GM19043 (cell line): Measurements from ENCODE around the gene SYTL1.

Source experiments
- ATAC-seq: cut with Tn5 transposase; IDR thresholded peaks from one replicate; pipeline ENCODE4 v1.9.1; 2021; ENCODE audit warnings: low read depth; ENCODE audit not compliant: unreplicated experiment

Gene SYTL1

DNA sequence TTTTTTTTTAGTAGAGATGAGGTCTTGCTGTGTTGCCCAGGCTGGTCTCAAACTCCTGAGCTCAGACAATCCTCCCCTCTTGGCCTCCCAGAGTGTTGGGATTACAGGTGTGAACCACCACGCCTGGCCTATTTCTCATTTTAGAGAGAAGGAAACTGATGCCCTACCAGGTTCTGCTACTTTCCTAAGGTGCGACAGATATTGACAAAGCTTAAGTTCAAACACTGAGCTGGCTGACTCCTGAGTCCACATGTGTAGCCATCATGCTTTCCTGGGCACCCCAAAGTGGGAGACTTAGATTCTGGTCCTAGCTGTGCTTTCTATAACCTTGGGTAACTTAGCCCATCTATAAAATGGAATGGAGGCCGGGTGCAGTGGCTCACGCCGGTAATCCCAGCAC is 25.0 kb upstream of the SYTL1 start:
- no peak for ATAC-seq

DNA sequence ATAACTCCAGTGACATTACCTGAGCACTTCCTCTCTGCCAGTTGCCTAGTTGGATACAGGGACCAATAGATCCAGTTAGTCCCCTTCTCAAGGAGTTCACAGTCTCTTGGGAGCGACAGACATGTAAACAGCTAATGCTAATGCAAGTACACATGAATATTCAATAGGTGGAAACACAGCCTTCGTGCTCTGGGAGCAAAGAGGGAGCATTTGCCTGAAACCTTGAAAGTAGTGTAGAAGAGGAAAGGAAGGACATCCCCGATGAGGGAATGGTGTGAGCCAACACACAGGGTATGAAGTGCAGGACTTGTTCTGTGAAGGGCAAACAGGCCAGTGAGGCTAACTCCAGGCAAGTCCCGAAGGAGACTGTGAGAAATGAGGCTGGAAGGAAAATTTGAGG is 23.7 kb upstream of the SYTL1 start:
- no peak for ATAC-seq

DNA sequence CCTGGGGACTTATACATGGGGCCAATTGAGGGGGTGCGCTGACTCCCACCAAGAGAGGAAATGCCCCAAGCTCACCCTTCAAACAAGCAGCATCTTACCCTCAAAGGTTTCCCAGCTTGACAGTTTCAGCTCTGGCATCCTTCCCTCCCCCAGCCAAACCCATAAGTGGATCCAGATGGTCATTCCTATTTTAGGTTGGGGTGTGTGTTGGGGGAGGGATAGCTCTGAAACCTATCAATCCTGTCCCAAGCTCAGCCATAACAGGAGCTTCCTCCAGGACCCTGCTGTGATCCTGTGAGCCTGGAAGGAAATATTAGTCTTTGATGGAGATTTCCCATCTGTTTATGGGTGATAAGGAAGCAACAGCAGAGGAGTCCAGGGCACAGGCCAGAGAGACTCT is 23.2 kb upstream of the SYTL1 start:
- no peak for ATAC-seq

DNA sequence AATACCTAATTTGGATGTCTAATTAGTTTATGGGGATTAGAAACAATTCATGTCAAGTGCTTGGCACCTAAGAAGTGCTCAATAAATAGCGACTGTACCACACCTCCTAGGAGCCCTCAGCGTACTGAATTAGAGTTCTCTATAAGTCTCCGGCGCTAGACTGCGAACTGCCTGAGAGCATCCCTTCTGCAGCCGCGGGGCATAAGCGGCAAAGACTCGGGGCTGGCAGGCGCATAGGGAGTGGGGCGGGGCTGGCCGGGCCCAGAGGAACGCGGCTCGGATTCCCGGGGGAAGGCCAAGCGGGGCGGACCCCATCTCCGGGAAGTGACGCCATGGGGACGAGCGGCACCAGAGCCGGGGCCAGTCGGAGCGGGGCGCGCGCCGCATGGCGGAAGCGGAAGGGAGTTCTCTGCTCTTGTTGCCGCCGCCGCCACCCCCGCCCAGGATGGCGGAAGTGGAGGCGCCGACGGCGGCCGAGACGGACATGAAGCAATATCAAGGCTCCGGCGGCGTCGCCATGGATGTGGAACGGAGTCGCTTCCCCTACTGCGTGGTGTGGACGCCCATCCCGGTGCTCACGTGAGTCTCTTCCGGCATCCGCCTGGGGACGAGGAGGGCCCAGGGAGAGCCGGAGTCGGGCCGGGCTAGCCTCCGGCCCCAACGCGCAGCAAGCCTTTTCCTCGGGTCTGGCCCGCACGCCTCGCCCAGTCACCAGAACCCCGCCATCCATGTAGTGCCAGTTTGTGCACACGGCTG is 19.8 kb upstream of the SYTL1 start, which contains the start of gene TMEM222:
Gene TMEM222, plus strand, starts transcription at position 351 of the 756 bp plus-strand sequence. Its CDS starts 35 bp downstream, at position 386.
- peak; percentile 85 for ATAC-seq

DNA sequence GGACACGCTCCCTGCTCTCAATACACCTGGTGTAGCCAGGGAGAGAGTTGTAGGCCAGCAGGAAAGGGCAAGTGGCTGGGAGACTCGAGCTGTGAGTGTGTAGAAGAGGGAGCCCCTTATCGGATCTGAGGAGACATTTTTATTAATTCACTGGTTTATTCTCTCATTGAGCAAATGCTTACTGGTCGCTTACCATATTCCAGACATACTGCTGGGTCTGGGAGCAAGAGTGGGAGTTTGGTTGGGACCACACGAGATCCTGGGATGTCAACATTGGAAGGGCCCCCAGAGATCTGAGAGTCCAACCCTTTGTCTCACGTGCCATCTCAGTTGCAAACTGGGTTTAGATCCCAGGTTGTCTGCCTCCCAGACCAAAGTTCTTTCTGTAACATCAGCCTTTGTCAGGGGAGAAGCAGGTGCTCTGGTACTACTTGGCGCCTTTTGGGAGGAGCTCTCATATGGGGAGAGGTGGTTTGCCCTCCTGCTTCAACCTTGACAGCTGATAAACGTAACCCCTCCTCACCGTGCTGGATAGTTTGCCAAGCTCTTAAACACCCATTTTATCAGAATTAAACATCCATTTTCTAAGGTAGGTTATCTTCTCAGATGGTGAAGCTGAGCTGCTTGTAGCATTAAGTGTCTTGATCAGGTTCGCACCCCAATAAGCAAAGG is 19.1 kb upstream of the SYTL1 start:
- peak; percentile 3 for ATAC-seq

DNA sequence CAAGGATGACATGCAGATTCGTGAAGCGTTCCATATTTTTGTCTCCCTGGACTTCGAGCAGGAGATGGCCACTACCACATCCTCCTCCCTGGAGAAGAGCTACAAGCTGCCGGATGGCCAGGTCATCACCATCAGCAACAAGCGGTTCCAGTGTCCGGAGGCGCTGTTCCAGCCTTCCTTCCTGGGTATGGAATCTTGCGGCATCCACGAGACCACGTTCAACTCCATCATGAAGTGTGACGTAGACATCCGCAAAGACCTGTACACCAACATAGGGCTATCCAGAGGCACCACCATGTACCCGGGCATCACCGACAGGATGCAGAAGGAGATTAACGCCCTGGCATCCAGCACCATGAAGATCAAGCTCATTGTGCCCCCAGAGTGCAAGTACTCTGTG is 16.5 kb upstream of the SYTL1 start:
- ATAC-seq: no peak

DNA sequence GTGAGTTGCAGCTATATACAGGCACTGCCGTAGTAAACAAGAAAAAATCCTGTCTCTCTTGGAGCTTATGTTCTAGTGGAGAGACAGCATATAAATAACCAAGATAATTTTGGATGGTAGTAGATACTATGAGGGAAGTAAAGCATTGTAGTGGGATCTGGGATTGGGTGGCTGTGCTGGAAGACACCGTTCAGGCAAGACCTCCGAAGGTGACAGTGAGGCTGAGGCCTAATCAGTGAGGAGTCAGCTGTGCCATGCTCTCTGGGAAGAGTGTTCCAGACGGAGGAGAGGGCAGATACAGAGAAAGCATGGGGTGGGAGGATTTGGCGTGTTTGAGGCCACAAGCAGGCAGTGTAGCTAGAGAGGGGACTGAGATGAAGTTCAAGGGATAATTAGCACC is 13.9 kb upstream of the SYTL1 start:
- ATAC-seq: no peak

DNA sequence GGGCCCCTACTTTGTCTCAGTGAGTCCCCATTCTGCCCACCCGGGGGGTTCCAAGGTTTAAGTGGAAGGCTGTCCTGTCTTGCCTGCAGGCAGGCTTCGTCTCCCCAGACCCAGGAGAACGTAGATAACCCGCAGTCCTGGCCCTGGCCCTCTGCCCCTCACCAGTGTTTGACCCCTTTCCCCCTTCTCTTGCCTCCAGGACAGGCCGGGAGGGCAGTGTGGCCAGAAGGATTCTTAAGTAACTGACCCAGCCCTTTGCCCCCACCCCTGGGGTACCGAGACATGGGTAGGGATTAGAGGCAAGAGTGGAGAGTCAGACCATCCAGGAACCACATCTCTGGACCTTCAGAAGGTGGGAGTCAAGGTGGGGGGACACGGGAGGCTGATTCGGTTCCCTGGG is 11.0 kb upstream of the SYTL1 start:
- ATAC-seq: no peak

DNA sequence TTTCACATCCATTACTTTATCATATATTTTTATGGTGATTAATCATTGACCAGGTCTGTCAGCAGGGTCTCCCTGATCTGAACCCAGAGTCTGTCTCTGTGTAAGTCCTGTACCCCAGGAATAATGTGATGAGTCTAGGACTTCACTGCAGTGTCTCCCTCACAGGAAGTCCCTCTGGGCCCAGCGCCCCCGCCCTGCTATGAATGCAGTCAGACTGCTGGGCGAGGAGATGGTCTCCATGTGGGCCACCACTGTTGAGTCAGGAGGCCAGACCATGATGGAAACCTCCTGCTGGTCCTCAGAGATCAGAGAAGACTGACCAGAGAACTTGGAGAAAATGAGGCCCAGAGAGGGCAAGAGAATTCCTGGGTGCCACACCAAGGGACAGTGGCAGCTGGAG is 10.4 kb upstream of the SYTL1 start:
- ATAC-seq: no peak

DNA sequence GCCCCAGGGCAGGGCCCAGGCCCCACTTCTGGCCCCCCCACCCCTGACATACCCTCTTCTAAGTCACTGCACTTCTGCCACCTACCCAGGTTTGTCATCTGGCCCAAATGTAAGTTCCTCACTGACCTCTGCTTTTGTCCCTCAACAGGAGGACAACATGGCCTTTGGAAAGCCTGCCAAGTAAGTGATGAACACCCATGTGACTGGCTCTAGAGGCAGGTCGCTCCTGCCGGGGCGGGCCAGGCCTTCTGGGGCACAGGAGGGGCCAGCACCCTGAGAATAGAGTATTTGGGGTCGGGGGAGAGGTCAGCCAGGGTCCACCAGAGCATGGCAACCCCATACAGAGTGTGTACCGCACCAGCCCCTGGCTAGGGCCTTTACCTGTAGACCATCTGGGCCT is 9.9 kb upstream of the SYTL1 start:
- ATAC-seq: no peak

DNA sequence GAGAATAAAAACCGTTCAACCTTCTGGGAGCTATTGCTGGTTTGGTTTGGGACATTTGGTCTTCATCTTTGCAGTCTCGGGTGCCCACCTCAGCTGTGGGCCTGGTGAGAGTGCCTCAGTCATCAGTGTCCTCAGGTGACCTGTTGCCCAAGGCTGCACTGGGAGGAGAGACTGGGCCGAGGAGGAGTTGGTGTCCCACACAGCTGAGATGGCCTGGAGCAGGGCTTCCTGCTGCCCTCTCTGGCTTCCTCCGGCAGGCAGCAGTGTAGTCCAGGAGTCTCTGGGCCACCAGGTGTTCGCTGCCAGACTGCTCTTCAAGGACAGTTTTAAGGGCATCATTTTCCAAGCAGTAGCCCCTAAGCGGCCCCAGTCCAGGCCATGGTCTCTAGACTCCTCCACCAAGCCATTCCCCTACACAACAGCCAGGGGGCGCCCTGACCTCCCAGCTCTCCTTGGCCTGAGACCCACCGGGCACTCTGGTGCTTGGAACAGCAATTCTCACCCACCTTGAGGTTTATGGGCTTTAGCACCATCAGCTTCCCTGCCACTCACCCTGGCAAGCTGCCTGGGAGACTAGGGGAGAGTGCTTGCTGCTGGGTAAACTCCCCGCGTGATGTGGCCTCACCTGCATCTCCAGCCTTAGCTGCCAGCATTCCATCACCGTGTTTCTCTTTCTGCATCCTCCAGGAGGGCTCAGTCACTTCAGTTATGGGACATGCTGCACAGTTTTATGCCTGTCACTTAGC is 9.1 kb upstream of the SYTL1 start:
- ATAC-seq: no peak

DNA sequence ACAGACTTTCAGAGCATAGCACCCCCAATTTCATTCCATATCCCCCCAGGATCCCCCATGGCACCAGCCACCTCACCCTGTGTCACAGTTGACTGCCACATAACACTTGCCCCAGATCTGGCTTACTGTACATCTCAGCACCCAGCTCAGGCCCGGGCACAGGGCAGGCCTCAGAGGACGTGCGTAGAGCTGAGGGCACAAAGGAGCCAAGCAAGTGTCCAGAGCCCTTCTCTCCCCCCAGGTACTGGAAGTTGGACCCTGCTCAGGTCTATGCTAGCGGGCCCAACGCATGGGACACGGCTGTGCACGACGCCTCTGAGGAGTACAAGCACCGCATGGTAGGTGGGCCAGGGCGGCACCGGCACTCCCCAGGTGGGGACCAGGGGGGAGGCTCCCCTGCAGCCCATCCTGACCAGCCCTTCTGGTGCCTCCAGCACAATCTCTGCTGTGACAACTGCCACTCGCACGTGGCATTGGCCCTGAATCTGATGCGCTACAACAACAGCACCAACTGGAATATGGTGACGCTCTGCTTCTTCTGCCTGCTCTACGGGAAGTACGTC is 8.0 kb upstream of the SYTL1 start:
- no peak for ATAC-seq

DNA sequence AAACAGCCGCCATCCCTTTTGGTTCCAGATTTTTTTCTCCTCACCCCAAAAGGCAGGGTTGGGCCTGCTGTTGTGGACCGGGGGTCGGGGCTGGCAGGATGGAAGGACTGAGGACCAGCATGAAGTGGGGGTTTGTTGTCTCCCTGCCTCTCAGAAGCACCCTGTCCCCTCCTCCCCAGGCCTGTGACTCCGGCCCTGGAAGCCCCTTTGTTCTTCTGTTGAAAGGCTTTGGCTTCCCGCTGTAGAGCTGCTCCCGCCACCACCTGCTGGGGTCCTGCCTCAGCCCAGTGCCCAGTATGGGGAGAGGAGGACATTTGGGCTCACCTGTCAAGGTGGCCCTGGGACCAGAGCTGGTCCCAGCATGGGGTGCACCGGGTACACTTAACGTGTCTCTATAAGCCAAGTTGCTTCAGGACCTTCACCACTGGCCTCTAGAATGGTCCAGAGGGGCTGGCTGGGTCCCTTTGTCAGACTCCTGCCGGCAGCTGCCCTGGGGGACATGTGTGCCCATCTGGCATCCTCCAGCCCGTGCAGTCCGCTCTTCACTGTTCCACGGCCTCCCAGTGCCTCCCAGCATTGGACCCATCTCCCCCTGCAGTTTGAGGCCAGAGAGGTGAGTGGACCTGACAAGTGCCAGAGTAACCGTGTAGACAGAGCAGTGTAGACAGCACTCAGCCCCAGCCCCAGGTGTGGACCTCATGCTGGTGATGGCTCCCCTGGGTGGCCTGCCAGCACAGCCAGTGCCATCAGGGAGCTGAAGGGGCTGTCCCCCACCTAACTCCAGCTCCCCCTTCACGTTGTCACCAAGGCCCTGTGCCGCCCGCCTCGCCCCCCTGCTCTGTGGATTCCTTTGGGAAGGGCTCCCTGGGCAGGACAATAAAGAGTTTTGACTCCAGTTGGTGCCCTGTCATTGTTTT is 6.1 kb upstream of the SYTL1 start:
- ATAC-seq: no peak

DNA sequence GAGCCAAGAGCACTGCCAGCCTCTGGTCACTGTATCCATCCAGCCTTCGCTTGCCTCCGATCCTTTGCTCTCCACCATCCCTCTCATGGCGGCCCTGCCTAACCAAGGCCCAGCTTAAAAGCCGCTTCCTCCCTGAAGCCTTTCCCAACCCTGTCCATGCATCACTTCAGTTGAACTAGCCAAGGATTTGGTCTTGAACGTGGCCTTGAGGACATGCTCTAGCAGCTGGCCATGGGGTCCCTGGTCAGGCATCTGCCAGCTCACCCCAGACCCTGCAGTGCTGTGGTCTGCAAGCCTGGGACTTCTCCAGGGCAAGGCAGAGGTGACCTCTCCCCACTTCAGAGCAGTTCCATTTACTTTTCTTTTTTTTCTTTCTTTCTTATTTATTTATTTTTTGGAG is 5.1 kb upstream of the SYTL1 start:
- no peak for ATAC-seq

DNA sequence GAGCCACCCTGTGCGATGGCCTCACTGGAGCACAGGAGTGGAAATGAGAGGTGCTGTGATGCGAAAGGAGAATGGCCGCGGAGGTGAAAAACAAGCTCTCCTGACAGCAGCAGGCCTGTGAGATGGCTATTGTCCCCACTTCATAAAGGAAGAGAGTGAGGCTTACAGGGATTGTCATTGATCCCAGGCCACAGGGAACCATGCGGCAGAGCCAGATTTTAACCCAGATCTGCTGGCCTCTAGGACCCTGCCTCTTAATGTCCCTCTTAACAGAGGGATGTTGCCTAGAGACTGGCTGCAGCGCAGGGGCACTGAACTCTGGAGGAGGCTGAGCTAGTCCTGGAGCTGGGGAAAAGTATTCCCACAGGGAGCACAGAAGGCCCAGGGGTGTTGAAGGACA is 3.1 kb upstream of the SYTL1 start:
- no peak for ATAC-seq

DNA sequence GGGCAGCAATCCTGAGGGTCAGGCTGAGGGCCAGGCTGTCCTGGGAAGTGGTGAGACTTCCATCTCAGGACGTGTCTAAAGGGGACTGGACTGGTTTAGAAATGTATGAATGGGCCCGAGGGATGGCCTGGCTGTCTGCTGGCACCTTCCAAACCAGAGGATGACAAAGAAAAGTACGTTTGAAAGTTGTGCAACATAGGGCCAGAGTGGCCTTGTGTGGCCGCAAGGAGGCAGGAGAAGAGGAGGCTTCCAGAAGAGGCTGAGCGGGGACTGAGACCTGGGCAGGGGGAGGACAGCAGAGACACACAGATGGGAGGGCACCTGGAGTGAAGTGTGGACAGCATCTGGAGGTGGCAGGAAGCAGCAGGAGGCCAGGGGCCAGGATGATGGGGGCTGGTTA is 2.6 kb upstream of the SYTL1 start:
- no peak for ATAC-seq

DNA sequence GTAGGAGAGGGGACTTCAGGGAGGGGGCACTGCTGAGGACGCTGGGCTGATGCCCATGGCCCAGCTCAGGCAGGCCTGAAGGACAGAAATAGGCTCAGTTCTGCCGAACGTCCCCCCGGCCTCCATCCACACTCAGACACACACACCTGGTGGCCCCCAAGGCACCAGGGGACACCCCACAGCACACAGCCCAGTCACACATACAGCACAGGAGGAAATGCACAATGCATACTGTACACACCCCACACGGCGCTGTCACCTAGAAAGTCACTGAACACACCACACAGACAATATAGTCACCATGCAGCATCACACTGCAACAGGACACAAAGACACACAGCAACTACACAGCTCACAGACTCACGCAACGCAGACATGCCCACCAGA is 562 bp downstream of the SYTL1 start:
- ATAC-seq: peak; percentile 12

DNA sequence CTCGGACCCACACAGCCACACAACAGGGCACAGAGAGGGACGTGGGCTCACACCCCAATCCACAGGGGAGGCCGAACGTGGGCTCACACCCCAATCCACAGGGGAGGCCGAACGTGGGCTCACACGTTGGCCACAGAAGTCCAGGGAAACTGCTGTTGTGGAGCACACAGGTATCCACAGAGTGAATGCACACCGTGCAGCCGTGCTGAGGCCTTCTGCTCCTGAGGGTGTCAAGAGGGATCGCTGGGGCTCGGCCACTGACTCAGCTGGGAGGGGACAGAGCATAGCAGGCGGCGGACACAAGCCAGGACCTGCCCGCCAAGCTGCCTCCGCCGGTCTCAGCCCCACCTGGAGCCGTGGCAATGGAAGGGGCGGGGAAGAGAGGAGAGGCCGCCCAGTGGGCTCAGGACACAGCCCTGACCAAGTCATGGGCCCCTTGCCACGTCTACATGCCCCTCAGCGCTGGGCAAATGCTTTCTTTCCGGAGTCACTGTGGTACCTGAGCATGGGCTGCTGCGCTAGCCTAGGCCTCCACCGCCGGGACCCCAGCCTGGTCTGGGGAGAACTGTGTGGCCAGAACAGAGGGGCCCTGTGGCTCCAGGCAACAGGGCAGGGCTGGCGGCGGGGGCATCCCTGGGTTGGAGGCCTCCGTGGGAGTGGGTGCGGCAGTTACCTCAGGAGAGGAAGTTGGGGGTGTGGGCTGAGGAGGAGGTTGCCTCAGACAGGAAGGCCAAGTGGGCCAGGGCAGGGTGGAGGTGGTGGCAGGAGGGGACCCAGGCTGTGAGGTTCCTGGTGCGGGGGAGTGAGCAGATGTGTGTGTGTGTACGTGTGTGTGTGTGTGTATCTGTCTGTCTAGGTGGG is 1.2 kb downstream of the SYTL1 start:
- no peak for ATAC-seq

DNA sequence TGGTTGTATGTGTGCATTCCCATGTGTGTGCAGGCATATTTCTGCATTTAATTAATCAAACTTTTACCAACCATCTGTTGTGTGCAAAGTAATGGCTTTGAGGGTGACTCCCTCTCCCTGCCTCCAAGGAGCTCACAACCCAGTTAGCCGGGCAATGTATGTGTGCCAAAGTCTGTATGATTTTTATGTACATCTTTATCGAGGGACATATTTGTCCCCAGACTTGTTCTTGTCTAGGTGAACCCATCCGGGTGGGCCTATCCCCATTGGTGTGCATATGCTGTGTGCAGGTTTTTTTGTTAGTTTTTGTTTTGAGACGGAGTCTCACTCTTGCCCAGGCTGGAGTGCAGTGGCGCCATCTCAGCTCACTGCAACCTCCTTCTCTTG is 1.8 kb downstream of the SYTL1 start:
- ATAC-seq: no peak
